ENCODE data around the gene ZBTB45. TPM values are rescaled to one million over a fixed set of nuclear protein-coding genes. Genes with fewer than 3 reads are reported as not detected.

Gene ZBTB45
- total and polyA plus RNA-seq, 9 of the 15 experiments (the other 6 are each of a cell fraction or from before 2014, with no cell fraction given), result 0.08 to 16.1 (median 1.8) TPM

DNA sequence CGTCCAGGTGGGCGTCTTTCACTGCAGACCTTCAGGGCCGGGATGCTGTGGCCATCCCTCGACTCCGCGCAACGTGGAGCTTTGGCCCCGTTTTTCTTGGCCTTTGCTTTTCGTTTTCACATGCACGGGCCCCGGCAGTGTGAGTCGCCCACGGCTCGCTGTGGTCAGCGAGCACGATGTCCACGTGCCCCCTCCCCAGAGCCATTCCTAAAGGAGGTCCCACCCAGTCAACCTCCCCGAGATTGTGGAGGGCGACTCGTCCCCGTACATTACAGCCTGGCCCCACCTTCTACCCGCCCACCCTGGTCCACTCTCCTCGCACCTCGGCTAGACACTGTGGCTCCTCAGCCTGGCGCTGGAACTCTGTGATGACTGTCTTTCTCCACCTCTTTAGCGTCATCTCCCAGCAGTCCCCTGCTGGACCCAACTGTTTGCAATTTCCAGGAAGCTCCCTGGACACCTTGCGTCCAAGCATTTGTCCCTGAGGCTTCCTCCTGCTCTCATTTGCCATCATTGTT is 43.1 kb downstream of the ZBTB45 start:
- no peaks in the 10 kb centered on the region for H3K9me1 ChIP-seq (ENCODE audit: control insufficient read depth, insufficient read depth, low read length)
- peak overlapping the region; percentile 92 for H3K27ac ChIP-seq (ENCODE audit: extremely low read depth, low read depth, low read length)
- peak overlapping the region; percentile 99 for H2AFZ ChIP-seq (ENCODE audit: low read depth, low read length)
- ChIA-PET CTCF (ENCODE audit: low intra/inter-chr PET ratio) (no interaction called here), POLR2A (interaction anchor here (1.1 to 2.1 kb wide), 3 partner anchors 11 to 77 kb away, joined by 3 to 6 read pairs (median 4); no protein-coding TSS in a partner anchor)
- in situ Hi-C loops (cut with MboI), result no loop called here
- 1% methylated on average over 24 of the region's 27 CpGs for WGBS (ENCODE audit: insufficient coverage, low coverage, missing lambda C conversion rate)
- H3K9ac ChIP-seq (ENCODE audit: insufficient read depth in 1 of 2, low read depth in 2 of 2, low read length in 2 of 2), result peak overlapping the region; percentile 75 to 90
- H3K4me1 ChIP-seq (replicated peaks in 1 of 2; ENCODE audit: control insufficient read depth in 2 of 2, insufficient read depth in 2 of 2, low read length in 2 of 2), result peaks cover 26 to 52% of the 10 kb centered on the region in 2 experiments
- H3K36me3 ChIP-seq (ENCODE audit: control insufficient read depth, insufficient read depth, low read length), result peaks cover 42% of the 10 kb centered on the region; the same call in 2 of the 3 replicates
- no TSS peak for BruUV-seq (replicated peaks)
- peak; percentile 53 to 64 (median 58) for DNase-seq (ENCODE audit: extremely low read depth in 1 of 4, low spot score in 3 of 4)
- ATAC-seq, result peak; percentile 4
- FAIRE-seq, result no peak
- no peaks in the 10 kb centered on the region for H3K9me3 ChIP-seq (replicated peaks; ENCODE audit: control insufficient read depth, insufficient read depth, low read depth, low read length)
- H3K4me3 ChIP-seq, result peak overlapping the region; percentile 59
- H4K20me1 ChIP-seq (replicated peaks; ENCODE audit: control insufficient read depth, insufficient read depth, low read length), result 0 out of 2 replicates have a peak, but pooled peaks cover 9% of the 10 kb centered on the region
- H3K79me2 ChIP-seq (ENCODE audit: control insufficient read depth, insufficient read depth, low read length), result no peaks in the 10 kb centered on the region
- H3K27me3 ChIP-seq (ENCODE audit: control insufficient read depth in 2 of 2, insufficient read depth in 2 of 2, low read length in 2 of 2), result no peaks in the 10 kb centered on the region
- intact Hi-C loops (cut with micrococcal nuclease), result loop anchor here (1.0 to 5.0 kb wide), 3 partner anchors 43 to 294 kb away; partner anchors contain the start of genes ZBTB45, ZNF274 and ZSCAN22
- peak overlapping the region; percentile 90 for H3K4me2 ChIP-seq (ENCODE audit: insufficient read depth, low read length)
- TF ChIP-seq, protein P1, sequence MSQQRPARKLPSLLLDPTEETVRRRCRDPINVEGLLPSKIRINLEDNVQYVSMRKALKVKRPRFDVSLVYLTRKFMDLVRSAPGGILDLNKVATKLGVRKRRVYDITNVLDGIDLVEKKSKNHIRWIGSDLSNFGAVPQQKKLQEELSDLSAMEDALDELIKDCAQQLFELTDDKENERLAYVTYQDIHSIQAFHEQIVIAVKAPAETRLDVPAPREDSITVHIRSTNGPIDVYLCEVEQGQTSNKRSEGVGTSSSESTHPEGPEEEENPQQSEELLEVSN (IDR thresholded peaks at IDR 0.05; ENCODE audit: borderline replicate concordance in 1 of 2, extremely low read depth in 1 of 2, insufficient read depth in 1 of 2, insufficient read length in 1 of 2, low read depth in 1 of 2, low read length in 1 of 2, poor library complexity in 1 of 2, severe bottlenecking in 1 of 2), result peak in 1 of 2 experiments; percentile 57
- TF ChIP-seq, protein P2, sequence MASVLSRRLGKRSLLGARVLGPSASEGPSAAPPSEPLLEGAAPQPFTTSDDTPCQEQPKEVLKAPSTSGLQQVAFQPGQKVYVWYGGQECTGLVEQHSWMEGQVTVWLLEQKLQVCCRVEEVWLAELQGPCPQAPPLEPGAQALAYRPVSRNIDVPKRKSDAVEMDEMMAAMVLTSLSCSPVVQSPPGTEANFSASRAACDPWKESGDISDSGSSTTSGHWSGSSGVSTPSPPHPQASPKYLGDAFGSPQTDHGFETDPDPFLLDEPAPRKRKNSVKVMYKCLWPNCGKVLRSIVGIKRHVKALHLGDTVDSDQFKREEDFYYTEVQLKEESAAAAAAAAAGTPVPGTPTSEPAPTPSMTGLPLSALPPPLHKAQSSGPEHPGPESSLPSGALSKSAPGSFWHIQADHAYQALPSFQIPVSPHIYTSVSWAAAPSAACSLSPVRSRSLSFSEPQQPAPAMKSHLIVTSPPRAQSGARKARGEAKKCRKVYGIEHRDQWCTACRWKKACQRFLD (CRISPR knock-in tag; IDR thresholded peaks at IDR 0.05), result peak; percentile 73; the same call in 1 of the 2 replicates
- 0 out of 2 replicates have a peak, but pooled peaks have one; percentile 33 for TF ChIP-seq ZNF561 (CRISPR knock-in tag; conservative IDR thresholded peaks at IDR 0.05)
- TF ChIP-seq ZNF347 (CRISPR knock-in tag; IDR thresholded peaks at IDR 0.05; ENCODE audit: low read depth), result no peak
- peak; percentile 56 for TF ChIP-seq ZFX (CRISPR knock-in tag; IDR thresholded peaks at IDR 0.05)
- 0 out of 2 replicates have a peak, but pooled peaks have one; percentile 13 for TF ChIP-seq ZNF431 (CRISPR knock-in tag; IDR thresholded peaks at IDR 0.05)
- no peak; the same call in 1 of the 2 replicates for TF ChIP-seq MYC (IDR thresholded peaks at IDR 0.05; ENCODE audit: low read depth, low read length)
- peak; percentile 75; the same call in 1 of the 2 replicates for TF ChIP-seq MYC (CRISPR knock-in tag; IDR thresholded peaks at IDR 0.05; ENCODE audit: borderline replicate concordance, low read depth)

Measured in K562 (cell line).